WTC11 (cell line): Measurements from ENCODE around the gene RTP1.

Experiments
- CREM ChIP-seq: sonication (generic); formaldehyde crosslinking; IDR thresholded peaks from 2 replicates; pipeline ENCODE4 v1.8.1; 2022; ENCODE audit warnings: mild to moderate bottlenecking, missing genetic modification reagents, moderate library complexity
- FOXJ3 ChIP-seq: sonication (generic); formaldehyde crosslinking; IDR thresholded peaks from 2 replicates; pipeline ENCODE4 v1.9.0; 2021; ENCODE audit warnings: missing genetic modification reagents, mild to moderate bottlenecking, borderline replicate concordance
- PREB ChIP-seq: sonication (generic); formaldehyde crosslinking; IDR thresholded peaks from 2 replicates; pipeline ENCODE4 v1.8.1; 2022; ENCODE audit warnings: mild to moderate bottlenecking, missing genetic modification reagents, moderate library complexity, borderline replicate concordance
- USF2 ChIP-seq: sonication (generic); formaldehyde crosslinking; IDR thresholded peaks from 2 replicates; pipeline ENCODE4 v1.8.1; 2023; ENCODE audit warnings: mild to moderate bottlenecking, missing genetic modification reagents, moderate library complexity
- ZBTB21 ChIP-seq: sonication (generic); formaldehyde crosslinking; IDR thresholded peaks from 2 replicates; pipeline ENCODE4 v1.8.1; 2023; ENCODE audit warnings: mild to moderate bottlenecking, missing genetic modification reagents, borderline replicate concordance
- ZNF317 ChIP-seq: sonication (generic); formaldehyde crosslinking; IDR thresholded peaks from 2 replicates; pipeline ENCODE4 v1.8.1; 2023; ENCODE audit warnings: low read depth, mild to moderate bottlenecking, moderate library complexity, missing genetic modification reagents, borderline replicate concordance
- TF ChIP-seq, protein P1 (sequence below): fragments of 200-600 bp; IDR thresholded peaks from 2 replicates; pipeline ENCODE4 v1.8.0; 2022; ENCODE audit warnings: antibody characterized with exemption
- TF ChIP-seq, protein P2 (sequence below): sonication (generic); formaldehyde crosslinking; IDR thresholded peaks from 2 replicates; pipeline ENCODE4 v1.8.0; 2022; ENCODE audit warnings: mild to moderate bottlenecking, missing genetic modification reagents

DNA sequence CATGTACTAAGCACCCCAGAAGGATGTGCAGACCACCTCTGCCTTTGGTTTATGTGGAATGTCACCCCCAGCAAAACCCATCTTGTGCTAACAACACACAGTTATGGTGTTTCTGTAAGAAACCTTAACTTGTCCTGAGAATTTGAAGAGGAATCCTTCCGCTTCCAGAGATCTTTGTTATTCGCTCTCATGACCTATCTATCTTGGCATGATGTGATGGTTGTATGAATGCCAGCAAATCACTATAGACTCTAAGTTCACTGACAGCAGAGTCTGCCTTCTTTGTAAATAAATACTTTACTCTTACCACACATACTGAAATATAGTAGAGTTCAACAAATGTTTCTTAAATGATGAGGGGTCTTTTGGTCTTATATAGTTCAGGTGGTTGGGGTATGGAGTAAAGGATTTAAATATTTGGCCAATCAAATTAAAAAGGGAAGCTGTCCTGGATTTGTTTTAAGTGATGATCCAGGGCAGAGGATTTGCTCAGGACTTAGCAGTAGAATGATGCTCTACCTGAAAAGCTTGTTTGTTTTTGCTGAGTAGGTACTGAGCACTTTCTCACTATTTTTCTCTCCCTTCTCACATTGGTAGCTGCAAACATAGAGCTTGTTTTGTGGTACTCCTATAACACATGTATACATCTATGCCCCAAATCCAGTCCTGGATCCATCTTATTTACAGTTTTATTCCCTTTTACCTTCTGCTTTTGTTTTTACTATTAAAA, 27.9 kb upstream of the RTP1 start:
- no peak for TF ChIP-seq USF2
- TF ChIP-seq ZBTB21 = no peak
- TF ChIP-seq, protein P1, sequence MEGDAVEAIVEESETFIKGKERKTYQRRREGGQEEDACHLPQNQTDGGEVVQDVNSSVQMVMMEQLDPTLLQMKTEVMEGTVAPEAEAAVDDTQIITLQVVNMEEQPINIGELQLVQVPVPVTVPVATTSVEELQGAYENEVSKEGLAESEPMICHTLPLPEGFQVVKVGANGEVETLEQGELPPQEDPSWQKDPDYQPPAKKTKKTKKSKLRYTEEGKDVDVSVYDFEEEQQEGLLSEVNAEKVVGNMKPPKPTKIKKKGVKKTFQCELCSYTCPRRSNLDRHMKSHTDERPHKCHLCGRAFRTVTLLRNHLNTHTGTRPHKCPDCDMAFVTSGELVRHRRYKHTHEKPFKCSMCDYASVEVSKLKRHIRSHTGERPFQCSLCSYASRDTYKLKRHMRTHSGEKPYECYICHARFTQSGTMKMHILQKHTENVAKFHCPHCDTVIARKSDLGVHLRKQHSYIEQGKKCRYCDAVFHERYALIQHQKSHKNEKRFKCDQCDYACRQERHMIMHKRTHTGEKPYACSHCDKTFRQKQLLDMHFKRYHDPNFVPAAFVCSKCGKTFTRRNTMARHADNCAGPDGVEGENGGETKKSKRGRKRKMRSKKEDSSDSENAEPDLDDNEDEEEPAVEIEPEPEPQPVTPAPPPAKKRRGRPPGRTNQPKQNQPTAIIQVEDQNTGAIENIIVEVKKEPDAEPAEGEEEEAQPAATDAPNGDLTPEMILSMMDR = no peak
- no peak for TF ChIP-seq PREB (CRISPR knock-in tag)
- no peak for TF ChIP-seq FOXJ3 (CRISPR knock-in tag)
- TF ChIP-seq ZNF317 (CRISPR knock-in tag) = no peak
- TF ChIP-seq, protein P2, sequence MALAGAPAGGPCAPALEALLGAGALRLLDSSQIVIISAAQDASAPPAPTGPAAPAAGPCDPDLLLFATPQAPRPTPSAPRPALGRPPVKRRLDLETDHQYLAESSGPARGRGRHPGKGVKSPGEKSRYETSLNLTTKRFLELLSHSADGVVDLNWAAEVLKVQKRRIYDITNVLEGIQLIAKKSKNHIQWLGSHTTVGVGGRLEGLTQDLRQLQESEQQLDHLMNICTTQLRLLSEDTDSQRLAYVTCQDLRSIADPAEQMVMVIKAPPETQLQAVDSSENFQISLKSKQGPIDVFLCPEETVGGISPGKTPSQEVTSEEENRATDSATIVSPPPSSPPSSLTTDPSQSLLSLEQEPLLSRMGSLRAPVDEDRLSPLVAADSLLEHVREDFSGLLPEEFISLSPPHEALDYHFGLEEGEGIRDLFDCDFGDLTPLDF = no peak
- TF ChIP-seq CREM (CRISPR knock-in tag) = no peak
